NK-92 treated with Interleukin-12 subunit alpha and Interleukin-12 subunit beta, amount 100 ng/mL, for 24 hours (cell line): Measurements from ENCODE around the gene GAB4.
"Not testable (repeated sequence)": the region's sequence is repeated elsewhere in the genome, so short reads cannot be mapped to it uniquely, and the experiment has no call there.

Experiments used
- DNase-seq: peaks from one replicate; lab custom pipeline; 2025; lab: John Stamatoyannopoulos, UW

Gene GAB4

GRCh38 chr22:16958475-16958874, 49.5 kb downstream of the GAB4 start:
- no peak for DNase-seq

- DNase-seq, result no peak
Measured at GRCh38 chr22:16957781-16958180, 50.2 kb downstream of the GAB4 start.

GRCh38 chr22:16956290-16956689, 51.7 kb downstream of the GAB4 start:
- no peak for DNase-seq

GRCh38 chr22:16955678-16956210, 52.3 kb downstream of the GAB4 start:
- no peak for DNase-seq

GRCh38 chr22:16955081-16955480, 52.9 kb downstream of the GAB4 start:
- DNase-seq, result no peak

GRCh38 chr22:16954060-16954403, 54.0 kb downstream of the GAB4 start:
- DNase-seq, result no peak

GRCh38 chr22:16953206-16954059, 54.6 kb downstream of the GAB4 start:
- no peak for DNase-seq

- DNase-seq, result no peak
Measured at GRCh38 chr22:16949561-16949960, 58.5 kb downstream of the GAB4 start.

GRCh38 chr22:16937811-16938210, 70.2 kb downstream of the GAB4 start:
- DNase-seq, result no peak

- not testable (repeated sequence) for DNase-seq
Measured at GRCh38 chr22:16937209-16937608, 70.8 kb downstream of the GAB4 start.

GRCh38 chr22:16936625-16937024, 71.4 kb downstream of the GAB4 start:
- no peak for DNase-seq

- DNase-seq, result no peak
Measured at GRCh38 chr22:16935209-16935608, 72.8 kb downstream of the GAB4 start.

GRCh38 chr22:16933291-16934282, 74.4 kb downstream of the GAB4 start:
- no peak for DNase-seq

GRCh38 chr22:16932577-16932976, 75.4 kb downstream of the GAB4 start:
- no peak for DNase-seq

- DNase-seq, result no peak
Measured at GRCh38 chr22:16925407-16925966, 82.5 kb downstream of the GAB4 start.

GRCh38 chr22:16922706-16923105, 85.3 kb downstream of the GAB4 start:
- no peak for DNase-seq

- no peak for DNase-seq
Measured at GRCh38 chr22:16922076-16922475, 85.9 kb downstream of the GAB4 start.

GRCh38 chr22:16917144-16918003, 90.6 kb downstream of the GAB4 start:
- DNase-seq, result peak; percentile 19

- peak; percentile 75 for DNase-seq
Measured at GRCh38 chr22:16915701-16916100, 92.3 kb downstream of the GAB4 start.

GRCh38 chr22:16914911-16915310, 93.1 kb downstream of the GAB4 start:
- not testable (repeated sequence) for DNase-seq

- DNase-seq, result peak; percentile 6
Measured at GRCh38 chr22:16914006-16914405, 94.0 kb downstream of the GAB4 start.
